Activated CD4-positive, alpha-beta memory T cell treated with anti-CD3 and anti-CD28 coated beads for 36 hours (primary cell): ENCODE measurements around the gene PCGF3. TPM values are rescaled to one million over a fixed set of nuclear protein-coding genes. Genes with fewer than 3 reads are reported as not detected.
"Not testable (repeated sequence)": the region's sequence is repeated elsewhere in the genome, so short reads cannot be mapped to it uniquely, and the experiment has no call there.

Source experiments
- CTCF ChIA-PET: fragments of 350-600 bp; sonication (Branson Sonifier 250); formaldehyde crosslinking; loops from one replicate; lab custom pipeline; 2021; ENCODE audit warnings: antibody characterized with exemption, inconsistent platforms; lab: Charles Lee
- POLR2A ChIA-PET: fragments of 350-600 bp; sonication (Branson Sonifier 250); formaldehyde crosslinking; loops from one replicate; lab custom pipeline; 2021; ENCODE audit warnings: antibody characterized with exemption; lab: Charles Lee
- DNase-seq: peaks from one replicate; pipeline ENCODE4 v3.0.0-alpha.2; 2020
- H3K27ac Mint-ChIP-seq: one replicate; pipeline ENCODE4 v1.8.0; 2021; ENCODE audit warnings: mixed read lengths
- H3K27me3 Mint-ChIP-seq: one replicate; pipeline ENCODE4 v1.8.0; 2021; ENCODE audit warnings: mixed read lengths
- H3K36me3 Mint-ChIP-seq: one replicate; pipeline ENCODE4 v1.8.0; 2021; ENCODE audit warnings: mixed read lengths
- H3K4me1 Mint-ChIP-seq: one replicate; pipeline ENCODE4 v1.8.0; 2021; ENCODE audit warnings: low read depth, mixed read lengths
- H3K4me3 Mint-ChIP-seq: one replicate; pipeline ENCODE4 v1.8.0; 2021; ENCODE audit warnings: mild to moderate bottlenecking, mixed read lengths
- H3K9me3 Mint-ChIP-seq: one replicate; pipeline ENCODE4 v1.8.0; 2021; ENCODE audit warnings: mixed read lengths
- intact Hi-C: fragments of 100-400 bp; cut with micrococcal nuclease; formaldehyde crosslinking; loops from one replicate; pipeline ENCODE4 v1.15.1; 2023
- total RNA-seq, 2 experiments: library from RNA; stranded (reverse); gene quantifications; one replicate each; pipeline ENCODE4 v1.2.3, GENCODE V29; 2021

PCGF3 gene
- total RNA-seq, 2 experiments from 2014 or later = 27.8 to 29.3 TPM

GRCh38 chr4:801436-802124 lies 95.9 kb downstream of the PCGF3 start:
- peaks cover 3% of the 10 kb centered on the region for H3K9me3 Mint-ChIP-seq
- ChIA-PET POLR2A (no interaction called here), CTCF (no interaction called here)
- H3K27ac Mint-ChIP-seq = no peak overlapping the region
- intact Hi-C loops = no loop called here
- DNase-seq = no peak
- H3K4me3 Mint-ChIP-seq = no peak overlapping the region
- no peaks in the 10 kb centered on the region for H3K36me3 Mint-ChIP-seq
- peaks cover 9% of the 10 kb centered on the region for H3K27me3 Mint-ChIP-seq
- peaks cover 16% of the 10 kb centered on the region for H3K4me1 Mint-ChIP-seq

GRCh38 chr4:803884-804283 lies 98.3 kb downstream of the PCGF3 start:
- peaks cover 3% of the 10 kb centered on the region for H3K9me3 Mint-ChIP-seq
- intact Hi-C loops = no loop called here
- H3K4me1 Mint-ChIP-seq = peaks cover 11% of the 10 kb centered on the region
- no peak for DNase-seq
- H3K36me3 Mint-ChIP-seq = no peaks in the 10 kb centered on the region
- H3K27me3 Mint-ChIP-seq = peaks cover 9% of the 10 kb centered on the region
- ChIA-PET POLR2A (interaction anchor here (0.7 kb wide), 1 partner anchor 262 kb away, joined by 3 read pairs; no protein-coding TSS in a partner anchor), CTCF (no interaction called here)
- no peak overlapping the region for H3K27ac Mint-ChIP-seq
- H3K4me3 Mint-ChIP-seq = no peak overlapping the region

- intact Hi-C loops = no loop called here
- DNase-seq = no peak
- peaks cover 3% of the 10 kb centered on the region for H3K4me1 Mint-ChIP-seq
- peaks cover 9% of the 10 kb centered on the region for H3K27me3 Mint-ChIP-seq
- no peak overlapping the region for H3K4me3 Mint-ChIP-seq
- H3K36me3 Mint-ChIP-seq = no peaks in the 10 kb centered on the region
- no peak overlapping the region for H3K27ac Mint-ChIP-seq
- H3K9me3 Mint-ChIP-seq = peaks cover 3% of the 10 kb centered on the region
- ChIA-PET CTCF (no interaction called here), POLR2A (no interaction called here)
Observed at GRCh38 chr4:804804-805203, 99.2 kb downstream of the PCGF3 start.

- H3K36me3 Mint-ChIP-seq, H3K27ac Mint-ChIP-seq, H3K9me3 Mint-ChIP-seq, CTCF ChIA-PET, H3K4me3 Mint-ChIP-seq, DNase-seq, intact Hi-C loops, H3K4me1 Mint-ChIP-seq, POLR2A ChIA-PET: not testable (repeated sequence)
- H3K27me3 Mint-ChIP-seq = peaks cover 16% of the 10 kb centered on the region
Observed at GRCh38 chr4:806979-807378, 101.3 kb downstream of the PCGF3 start.

- intact Hi-C loops = no loop called here
Observed at GRCh38 chr4:807792-808191, 102.2 kb downstream of the PCGF3 start.

GRCh38 chr4:808860-809570 lies 103.4 kb downstream of the PCGF3 start:
- Mint-ChIP-seq H3K27me3 (peaks cover 28% of the 10 kb centered on the region), H3K4me3 (no peak overlapping the region), H3K9me3 (peaks cover 3% of the 10 kb centered on the region), H3K4me1 (no peaks in the 10 kb centered on the region), H3K36me3 (no peaks in the 10 kb centered on the region), H3K27ac (no peak overlapping the region)
- intact Hi-C loops = no loop called here
- ChIA-PET POLR2A (no interaction called here), CTCF (no interaction called here)
- no peak for DNase-seq

More at GRCh38 chr4:807792-808191, 102.2 kb downstream of the PCGF3 start:
- H3K9me3 Mint-ChIP-seq = peaks cover 3% of the 10 kb centered on the region
- no peak overlapping the region for H3K27ac Mint-ChIP-seq
- no peaks in the 10 kb centered on the region for H3K4me1 Mint-ChIP-seq
- no peak overlapping the region for H3K4me3 Mint-ChIP-seq
- no peak for DNase-seq
- ChIA-PET POLR2A (no interaction called here), CTCF (no interaction called here)
- peaks cover 22% of the 10 kb centered on the region for H3K27me3 Mint-ChIP-seq
- H3K36me3 Mint-ChIP-seq = no peaks in the 10 kb centered on the region

- ChIA-PET CTCF (interaction anchor here (0.7 kb wide), 1 partner anchor 71 kb away, joined by 3 read pairs; no protein-coding TSS in a partner anchor), POLR2A (no interaction called here)
- Mint-ChIP-seq H3K9me3 (no peaks in the 10 kb centered on the region), H3K27ac (no peak overlapping the region), H3K4me1 (no peaks in the 10 kb centered on the region), H3K4me3 (no peak overlapping the region), H3K36me3 (no peaks in the 10 kb centered on the region), H3K27me3 (peaks cover 40% of the 10 kb centered on the region)
- no peak for DNase-seq
- intact Hi-C loops = no loop called here
Observed at GRCh38 chr4:813900-814299, 108.3 kb downstream of the PCGF3 start.

- Mint-ChIP-seq H3K27me3 (peaks cover 41% of the 10 kb centered on the region), H3K9me3 (no peaks in the 10 kb centered on the region), H3K4me3 (no peak overlapping the region), H3K27ac (no peak overlapping the region), H3K36me3 (no peaks in the 10 kb centered on the region), H3K4me1 (no peaks in the 10 kb centered on the region)
- ChIA-PET POLR2A (no interaction called here), CTCF (interaction anchor here (0.7 kb wide), 1 partner anchor 71 kb away, joined by 3 read pairs; no protein-coding TSS in a partner anchor)
- DNase-seq = no peak
- intact Hi-C loops = no loop called here
Observed at GRCh38 chr4:814312-814850, 108.7 kb downstream of the PCGF3 start.

- H3K36me3 Mint-ChIP-seq = no peaks in the 10 kb centered on the region
- POLR2A ChIA-PET = no interaction called here
- H3K4me1 Mint-ChIP-seq = no peaks in the 10 kb centered on the region
- H3K27me3 Mint-ChIP-seq = peaks cover 44% of the 10 kb centered on the region
- intact Hi-C loops = no loop called here
- no peak overlapping the region for H3K4me3 Mint-ChIP-seq
- DNase-seq = no peak
- H3K9me3 Mint-ChIP-seq = no peaks in the 10 kb centered on the region
- CTCF ChIA-PET = interaction anchor here (0.6 kb wide), 1 partner anchor 470 kb away, joined by 3 read pairs; no protein-coding TSS in a partner anchor
- H3K27ac Mint-ChIP-seq = no peak overlapping the region
Observed at GRCh38 chr4:815464-816146, 110.0 kb downstream of the PCGF3 start.

- CTCF ChIA-PET = no interaction called here
- POLR2A ChIA-PET = no interaction called here
- no peaks in the 10 kb centered on the region for H3K9me3 Mint-ChIP-seq
- peaks cover 50% of the 10 kb centered on the region for H3K27me3 Mint-ChIP-seq
- no peaks in the 10 kb centered on the region for H3K4me1 Mint-ChIP-seq
- no peak overlapping the region for H3K27ac Mint-ChIP-seq
- DNase-seq = no peak
- intact Hi-C loops = no loop called here
- H3K36me3 Mint-ChIP-seq = no peaks in the 10 kb centered on the region
- H3K4me3 Mint-ChIP-seq = no peak overlapping the region
Observed at GRCh38 chr4:818106-818921, 112.7 kb downstream of the PCGF3 start.

- ChIA-PET POLR2A (no interaction called here), CTCF (interaction anchor here (0.9 kb wide), 1 partner anchor 77 kb away, joined by 3 read pairs; no protein-coding TSS in a partner anchor)
- H3K36me3 Mint-ChIP-seq = no peaks in the 10 kb centered on the region
- no peak overlapping the region for H3K27ac Mint-ChIP-seq
- no peak overlapping the region for H3K4me3 Mint-ChIP-seq
- no peaks in the 10 kb centered on the region for H3K9me3 Mint-ChIP-seq
- intact Hi-C loops = no loop called here
- no peaks in the 10 kb centered on the region for H3K4me1 Mint-ChIP-seq
- peaks cover 46% of the 10 kb centered on the region for H3K27me3 Mint-ChIP-seq
- no peak for DNase-seq
Observed at GRCh38 chr4:819401-820229, 114.0 kb downstream of the PCGF3 start.
